Measurements from ENCODE around the gene CMTM5.

DNA sequence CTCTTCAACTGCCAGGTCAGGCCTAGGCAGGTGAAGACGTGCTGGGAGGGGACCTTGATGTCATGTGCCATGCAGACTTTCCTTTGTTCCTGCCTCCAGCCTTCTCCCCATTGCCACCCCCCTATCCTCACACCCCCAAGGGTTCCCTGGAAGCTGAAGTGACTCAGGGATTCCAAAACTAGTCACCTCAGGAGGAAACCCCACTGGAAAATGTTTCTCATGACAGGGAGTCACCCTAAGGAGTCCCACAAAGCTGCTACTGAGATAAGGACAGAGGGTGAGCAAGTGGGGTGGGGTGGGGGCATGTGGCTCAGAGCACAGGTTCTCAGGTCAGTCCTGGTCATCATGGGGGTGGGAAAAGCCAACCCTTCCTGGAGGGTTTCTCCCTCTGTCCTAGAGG is 6.6 kb upstream of the CMTM5 start:
- no peak for TF ChIP-seq EZH2 (IDR thresholded peaks at IDR 0.05; ENCODE audit: borderline replicate concordance, low read depth, low read length, severe bottlenecking)
- TF ChIP-seq, protein P1, sequence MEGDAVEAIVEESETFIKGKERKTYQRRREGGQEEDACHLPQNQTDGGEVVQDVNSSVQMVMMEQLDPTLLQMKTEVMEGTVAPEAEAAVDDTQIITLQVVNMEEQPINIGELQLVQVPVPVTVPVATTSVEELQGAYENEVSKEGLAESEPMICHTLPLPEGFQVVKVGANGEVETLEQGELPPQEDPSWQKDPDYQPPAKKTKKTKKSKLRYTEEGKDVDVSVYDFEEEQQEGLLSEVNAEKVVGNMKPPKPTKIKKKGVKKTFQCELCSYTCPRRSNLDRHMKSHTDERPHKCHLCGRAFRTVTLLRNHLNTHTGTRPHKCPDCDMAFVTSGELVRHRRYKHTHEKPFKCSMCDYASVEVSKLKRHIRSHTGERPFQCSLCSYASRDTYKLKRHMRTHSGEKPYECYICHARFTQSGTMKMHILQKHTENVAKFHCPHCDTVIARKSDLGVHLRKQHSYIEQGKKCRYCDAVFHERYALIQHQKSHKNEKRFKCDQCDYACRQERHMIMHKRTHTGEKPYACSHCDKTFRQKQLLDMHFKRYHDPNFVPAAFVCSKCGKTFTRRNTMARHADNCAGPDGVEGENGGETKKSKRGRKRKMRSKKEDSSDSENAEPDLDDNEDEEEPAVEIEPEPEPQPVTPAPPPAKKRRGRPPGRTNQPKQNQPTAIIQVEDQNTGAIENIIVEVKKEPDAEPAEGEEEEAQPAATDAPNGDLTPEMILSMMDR (IDR thresholded peaks at IDR 0.05; ENCODE audit: borderline replicate concordance, extremely low read depth, low read length, poor library complexity, severe bottlenecking): no peak

All from DND-41 (cell line).